Islet of Langerhans (tissue), 1 donor: Measurements from ENCODE around the gene ITGB4.

Experiments used
- FAIRE-seq: peaks from one replicate; lab custom pipeline; 2011; peaks lifted over from hg19 to GRCh38; lab: Jason Lieb, UNC

ITGB4 gene

DNA sequence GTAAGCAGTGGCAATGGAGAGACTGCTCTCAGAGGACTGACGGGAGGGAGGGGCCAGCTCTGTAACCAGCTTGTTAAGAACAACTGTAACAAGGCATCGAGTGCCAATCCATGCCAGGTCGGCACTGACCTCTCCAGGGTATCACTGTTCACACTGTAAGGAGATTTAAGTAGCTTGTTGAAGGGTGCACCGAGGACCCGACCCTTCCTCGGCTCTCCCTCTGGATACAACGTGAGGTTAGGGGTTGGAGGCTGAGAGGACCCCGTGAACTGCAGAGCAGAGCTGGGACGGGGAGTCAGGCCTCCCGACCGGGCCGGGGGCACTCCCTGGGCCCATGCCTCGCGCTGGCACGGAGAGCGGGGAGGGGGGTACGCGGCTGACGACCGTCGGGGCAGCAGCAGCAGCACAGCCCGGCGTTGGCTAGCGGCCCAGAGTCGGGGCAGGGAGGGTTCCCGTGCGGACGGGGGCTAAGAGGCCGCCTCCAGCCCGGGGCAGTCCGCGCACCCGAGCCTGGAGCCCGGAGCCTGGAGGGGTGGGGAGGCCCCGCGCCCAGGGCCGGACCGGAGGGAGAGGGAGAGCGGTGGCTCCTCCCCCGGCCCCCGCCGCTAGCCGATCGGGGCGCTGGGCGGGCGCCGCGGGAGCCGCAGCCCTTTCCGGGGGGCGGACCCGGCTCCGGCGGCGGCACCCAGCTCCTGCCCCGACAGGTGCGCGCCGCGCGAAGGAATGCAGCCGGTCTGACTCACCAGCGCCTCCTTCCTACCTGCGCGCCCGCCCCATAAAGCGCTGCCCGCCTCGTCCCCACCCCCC, at the start of gene ITGB4:
Gene ITGB4, plus strand, starts transcription at position 804 of the 807 bp plus-strand sequence. CDS start 3,245 bp downstream, outside the sequence.
- no peak for FAIRE-seq

DNA sequence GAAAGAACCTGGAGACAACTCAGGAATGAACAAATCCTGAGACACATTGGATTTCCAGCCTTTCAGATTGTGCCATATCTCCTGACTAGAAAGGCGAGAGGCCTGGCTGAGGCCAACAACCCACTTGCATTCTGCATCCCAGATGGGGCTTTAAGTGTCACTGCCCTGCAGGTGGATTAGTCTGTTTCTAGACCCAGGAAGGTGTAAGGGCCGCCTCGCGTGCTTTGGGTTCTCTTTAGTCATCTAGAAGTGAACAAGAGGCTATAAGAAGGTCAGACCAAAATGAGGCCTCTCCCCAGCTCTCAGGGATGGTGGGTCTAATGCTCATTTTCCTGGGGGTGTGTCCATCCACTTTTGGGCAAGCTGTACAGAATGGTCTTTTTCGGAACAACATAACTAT, 49.2 kb upstream of the ITGB4 start:
- FAIRE-seq: no peak

DNA sequence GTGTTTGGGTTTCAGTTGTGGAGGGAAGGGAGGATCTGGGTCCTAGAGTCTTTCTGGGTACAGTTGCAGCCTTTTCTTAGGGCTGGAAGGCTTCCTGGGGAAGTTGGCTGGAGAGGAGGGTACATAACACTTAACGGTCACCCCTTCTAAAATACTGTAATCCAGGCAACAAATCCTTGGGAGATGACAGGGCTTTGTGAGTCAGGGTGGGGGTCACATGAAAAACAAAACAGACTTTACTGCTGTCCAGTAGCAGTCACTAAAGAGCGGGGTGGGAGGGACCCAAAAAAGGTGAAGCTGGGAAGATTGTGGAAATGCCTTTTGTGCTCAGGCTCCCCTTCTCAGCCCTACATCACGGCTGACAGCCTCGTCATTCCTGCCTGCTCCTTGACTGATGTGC, 47.8 kb upstream of the ITGB4 start:
- FAIRE-seq: no peak

DNA sequence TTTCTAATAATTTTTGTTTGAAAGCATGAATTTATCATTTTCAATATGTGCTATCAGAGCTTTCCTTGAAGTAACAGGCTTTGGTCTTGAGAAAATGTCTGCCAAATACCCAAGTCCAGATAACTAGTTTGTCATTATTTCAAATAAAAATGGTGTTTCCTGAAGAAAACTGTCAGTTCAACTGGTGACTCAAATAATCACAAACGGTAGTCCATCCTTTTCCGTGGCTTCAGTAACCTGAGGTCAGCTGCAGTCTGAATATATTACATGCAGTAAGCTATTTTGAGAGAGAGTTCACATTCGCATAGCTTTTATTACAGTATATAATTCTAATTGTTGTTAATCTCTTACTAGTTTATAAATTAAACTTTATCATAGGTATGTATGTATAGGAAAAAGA, 44.8 kb upstream of the ITGB4 start:
- no peak for FAIRE-seq

DNA sequence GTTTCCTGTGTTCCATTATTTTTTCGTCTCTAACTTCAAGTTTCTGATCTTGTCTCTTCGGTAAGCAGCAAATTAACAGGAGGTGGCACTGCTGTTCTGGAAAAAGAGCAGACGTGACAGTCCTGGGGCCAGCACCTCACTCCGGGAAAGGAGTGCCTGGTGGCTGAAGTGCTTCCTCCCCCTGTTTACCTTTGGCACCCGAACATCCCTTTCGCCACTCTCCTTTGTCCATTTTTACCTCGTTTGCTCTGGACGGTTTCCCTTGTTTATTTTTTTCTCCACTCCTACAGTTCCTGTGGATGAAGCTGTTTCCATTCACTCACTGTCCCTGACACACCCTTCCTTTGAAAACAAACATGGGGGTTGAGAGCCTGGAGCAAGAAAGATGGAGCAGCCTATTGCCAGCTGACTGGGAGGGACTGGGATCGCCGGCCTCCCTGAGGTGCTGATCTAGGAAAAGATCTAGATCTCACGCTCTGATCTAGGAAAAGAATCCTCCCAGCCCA, 41.5 kb upstream of the ITGB4 start:
- FAIRE-seq: no peak

DNA sequence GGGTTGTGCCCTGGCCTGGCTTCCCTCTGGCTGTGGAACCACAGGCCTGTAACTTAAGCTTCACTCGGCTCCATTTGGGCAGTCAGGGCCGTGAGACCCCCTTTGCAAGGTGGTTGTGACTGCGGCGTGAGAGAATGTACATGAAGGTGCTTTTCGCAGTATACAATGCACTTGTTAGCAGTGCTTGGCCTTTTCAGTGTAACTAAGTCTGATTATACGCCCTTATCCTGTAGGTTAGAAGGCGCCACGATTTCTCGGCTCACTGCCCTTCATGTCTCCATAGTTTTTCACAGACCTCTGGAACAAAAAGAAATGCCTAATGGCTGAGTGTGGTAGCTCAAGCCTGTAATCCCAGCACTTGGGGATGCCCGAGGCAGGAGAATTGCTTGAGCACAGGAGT, 40.8 kb upstream of the ITGB4 start:
- FAIRE-seq: no peak

DNA sequence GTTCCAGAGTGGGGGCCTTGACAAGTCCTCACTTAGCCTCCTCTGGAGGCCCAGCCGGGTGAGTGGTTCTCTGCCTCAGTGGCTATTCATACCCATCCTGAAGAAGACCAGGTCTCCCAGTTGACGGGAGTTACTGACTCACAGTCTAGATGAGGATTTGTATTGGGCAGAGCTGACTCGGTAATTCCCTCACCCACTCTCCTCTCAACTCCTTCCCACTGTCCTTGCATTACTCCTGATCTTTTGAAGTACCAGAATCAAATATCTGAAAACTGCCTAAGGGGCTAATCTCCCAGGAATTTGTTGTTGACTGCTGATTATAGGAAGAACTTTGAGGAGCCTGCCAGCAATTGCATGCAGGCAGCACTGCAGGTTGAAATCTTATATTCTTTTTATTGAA, 40.0 kb upstream of the ITGB4 start:
- no peak for FAIRE-seq

DNA sequence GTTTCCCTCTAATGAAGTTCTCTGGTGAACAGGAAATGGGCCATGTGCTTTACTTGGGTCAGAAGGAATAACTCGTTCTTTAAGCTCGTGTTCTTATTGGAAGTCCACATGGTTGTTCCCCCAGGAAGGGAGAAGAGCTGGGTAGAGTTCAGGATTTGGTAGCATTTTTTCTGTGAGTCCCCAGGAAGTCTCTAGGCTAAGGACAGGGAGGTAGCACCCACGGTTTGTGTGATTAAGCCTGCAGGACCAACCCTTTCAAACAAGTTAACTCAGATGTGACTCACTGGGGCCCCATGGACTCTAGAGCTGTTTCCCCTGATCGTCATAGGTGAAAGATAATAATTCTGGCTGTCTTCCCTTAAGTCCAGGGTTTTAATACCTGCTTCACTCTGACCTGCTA, 37.7 kb upstream of the ITGB4 start:
- no peak for FAIRE-seq

DNA sequence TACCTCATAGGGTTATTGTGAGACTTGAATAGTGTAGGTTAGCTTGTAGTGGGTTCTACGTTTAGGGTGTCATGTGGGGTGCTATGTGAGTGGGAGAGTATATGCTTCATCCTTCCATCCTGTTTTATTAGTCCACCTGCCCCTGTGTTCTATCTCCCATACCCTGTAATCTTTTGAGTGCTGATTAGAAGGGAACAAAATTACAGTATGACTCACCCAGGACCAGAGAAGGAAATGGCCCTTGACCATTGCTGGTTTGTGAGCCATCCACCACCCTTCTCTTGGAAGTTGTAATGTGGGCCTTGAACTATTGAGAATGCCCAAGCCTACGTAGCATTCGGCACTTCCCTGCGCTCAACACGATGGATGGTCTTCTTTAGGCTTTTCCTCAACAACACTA, 37.0 kb upstream of the ITGB4 start:
- FAIRE-seq: no peak

DNA sequence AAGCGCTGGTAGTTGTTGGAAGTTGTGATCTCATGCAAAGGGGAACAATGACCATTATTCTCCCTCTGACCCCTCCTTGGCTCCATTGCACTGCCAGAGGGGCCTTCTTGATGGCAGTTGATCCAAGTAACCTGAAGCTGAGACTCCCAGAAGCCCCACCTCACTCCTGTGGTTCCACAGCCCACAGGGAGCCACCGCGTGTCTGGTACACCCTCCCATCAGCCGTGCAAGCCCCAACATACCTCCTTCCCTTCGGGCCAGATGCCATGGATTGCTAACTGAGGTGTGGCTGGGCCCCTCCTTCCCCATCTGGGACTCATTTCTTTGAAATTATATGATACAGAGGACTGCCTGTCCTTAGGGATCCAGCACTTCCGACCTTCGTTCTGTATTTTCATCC, 36.3 kb upstream of the ITGB4 start:
- FAIRE-seq: no peak

DNA sequence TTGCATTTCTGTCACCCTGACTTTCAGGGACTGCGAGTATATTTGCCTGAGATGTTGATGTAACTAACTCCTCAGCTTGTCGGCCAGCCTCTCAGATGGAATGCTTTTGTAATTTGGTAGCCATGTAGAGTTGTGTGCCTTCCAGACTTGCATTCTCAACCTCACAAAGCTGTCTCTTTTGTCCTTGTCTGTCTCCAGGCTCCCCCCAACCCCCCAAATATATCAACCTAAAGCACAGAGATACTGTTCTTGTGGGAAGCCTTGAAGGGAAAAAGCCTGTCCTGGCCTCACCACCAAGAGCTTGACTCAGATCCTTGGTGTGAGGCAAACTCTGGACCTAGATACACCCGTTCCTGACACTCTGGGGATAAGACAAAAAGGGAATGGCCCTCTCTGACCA, 35.8 kb upstream of the ITGB4 start:
- no peak for FAIRE-seq

DNA sequence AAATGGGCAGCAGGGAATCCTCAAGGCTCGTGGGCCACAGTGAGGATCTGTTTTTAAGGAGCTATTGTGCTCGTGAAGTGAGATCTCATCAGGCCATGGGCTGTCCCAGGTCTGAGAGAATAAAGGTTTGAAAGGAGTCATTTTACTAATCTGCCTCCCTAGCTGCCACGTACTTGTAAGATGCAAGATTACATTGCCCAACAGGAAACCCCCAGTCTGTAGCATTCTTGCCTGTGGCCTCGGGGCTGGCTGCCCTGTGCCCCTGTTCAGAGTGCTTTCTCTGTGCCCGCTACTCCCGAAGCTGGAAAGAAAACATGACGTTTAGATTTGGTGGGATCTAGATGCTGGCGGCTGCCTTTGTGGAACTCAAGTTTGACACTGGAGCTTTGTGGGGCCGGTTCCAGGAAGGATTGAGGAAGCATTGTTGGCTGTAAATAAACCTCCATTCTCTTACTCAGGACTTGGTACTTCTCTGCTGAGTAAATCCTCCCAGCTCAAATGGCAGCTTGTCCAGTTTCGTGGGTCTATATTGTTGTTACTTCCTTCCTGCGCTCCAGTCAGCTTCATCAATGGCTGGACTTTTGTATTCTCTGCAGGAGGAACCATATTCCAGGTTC, 32.9 kb upstream of the ITGB4 start:
- FAIRE-seq: no peak

DNA sequence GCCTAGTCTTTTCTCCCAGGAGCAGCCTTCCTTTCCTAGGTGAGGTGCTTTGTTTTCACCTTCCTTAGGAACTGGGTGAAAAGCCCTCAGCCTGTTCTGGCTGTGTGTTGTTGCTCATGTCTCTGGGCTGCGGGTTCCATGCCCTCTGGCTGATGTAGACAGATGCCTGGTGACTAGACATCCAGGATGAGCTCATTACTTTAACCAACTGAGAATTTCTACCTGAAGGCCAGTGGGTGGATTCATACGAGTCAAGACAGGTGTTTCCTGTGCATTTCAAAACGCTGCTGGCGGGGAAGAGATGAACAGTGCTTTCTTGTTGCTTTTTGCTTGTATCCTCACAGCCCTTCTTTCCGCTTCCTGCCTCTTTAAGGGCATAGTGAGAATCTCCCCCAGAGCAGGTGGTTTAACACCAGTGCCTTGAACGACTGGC, 31.8 kb upstream of the ITGB4 start:
- no peak for FAIRE-seq

DNA sequence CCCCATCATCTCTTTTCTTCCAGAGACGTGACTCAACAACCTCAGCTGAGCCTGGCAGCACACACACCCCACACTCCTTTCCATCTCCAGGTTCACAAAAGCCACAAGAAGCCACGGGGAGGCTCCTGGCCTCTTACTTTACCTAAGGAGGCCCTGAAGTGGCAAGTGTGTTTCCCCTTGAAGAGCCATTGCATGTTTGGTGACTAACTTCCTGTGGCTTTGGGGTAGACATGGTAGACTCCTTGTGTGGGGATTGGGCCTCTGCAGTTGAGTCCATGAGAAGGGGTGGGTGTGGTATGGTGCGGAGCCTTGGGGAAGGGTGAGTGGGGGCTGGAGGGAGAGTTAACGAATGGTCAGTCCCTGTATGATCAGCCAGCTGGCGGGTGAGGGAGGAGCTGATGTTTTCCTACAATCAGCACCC, 29.9 kb upstream of the ITGB4 start:
- no peak for FAIRE-seq

DNA sequence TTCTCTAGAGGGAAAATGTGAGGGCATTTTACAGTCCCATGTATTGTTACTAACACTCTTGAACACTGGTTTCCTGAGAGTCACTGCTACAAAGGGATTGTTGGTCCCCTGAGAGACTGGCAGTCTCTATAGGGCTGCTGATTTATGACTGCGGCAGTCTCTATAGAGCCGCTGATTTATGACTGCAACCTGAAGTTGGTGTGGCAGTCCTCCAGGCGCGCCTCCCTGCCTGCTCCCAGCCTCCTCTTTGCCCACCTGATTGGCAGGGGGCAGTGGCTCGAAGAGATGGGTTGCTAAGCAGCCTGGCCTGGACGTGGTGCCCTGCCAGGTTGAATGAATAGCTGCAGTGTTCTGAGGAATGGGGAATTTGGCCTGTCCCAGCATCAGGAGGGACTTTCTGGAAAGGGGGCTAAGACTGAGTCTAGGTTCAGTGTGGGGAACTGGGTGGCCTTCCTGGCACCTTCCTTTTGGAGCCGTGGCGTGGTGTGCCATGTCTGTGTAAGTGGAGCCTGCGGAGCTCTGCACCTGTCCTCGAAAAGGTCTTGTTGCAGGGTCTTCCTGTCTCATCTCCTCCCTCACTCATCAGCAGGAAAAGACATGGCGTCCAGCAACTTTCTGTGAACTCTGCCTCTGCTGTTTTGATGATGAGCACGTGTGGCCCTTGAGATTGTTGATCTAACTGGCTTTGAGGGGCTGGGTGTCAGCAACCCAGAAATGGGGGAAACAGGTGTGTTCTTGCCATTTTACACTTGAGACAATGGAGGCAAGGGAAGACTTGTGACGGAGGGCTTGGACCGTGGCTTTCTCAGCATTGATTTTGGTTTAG, 29.2 kb upstream of the ITGB4 start:
- no peak for FAIRE-seq

DNA sequence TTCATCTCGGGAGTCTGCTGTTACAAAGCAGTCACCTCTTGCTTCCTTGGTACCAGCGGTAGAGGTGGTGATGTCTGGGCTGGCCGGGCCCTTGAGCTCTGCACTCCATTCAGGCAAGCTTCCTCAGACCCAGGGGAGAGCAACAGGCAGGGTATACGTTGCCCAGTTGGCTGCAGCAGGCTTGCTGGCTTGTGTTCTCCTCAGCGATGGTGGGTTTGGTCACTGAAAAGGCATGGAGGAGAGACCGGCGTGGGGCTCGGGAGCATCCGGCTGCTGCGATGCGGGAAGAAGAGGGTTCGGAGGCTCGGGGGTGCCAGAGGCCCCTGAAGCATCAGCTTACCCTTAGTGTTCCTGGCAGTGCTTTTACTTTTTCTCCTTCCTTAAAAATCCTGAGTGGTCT, 28.3 kb upstream of the ITGB4 start:
- no peak for FAIRE-seq

DNA sequence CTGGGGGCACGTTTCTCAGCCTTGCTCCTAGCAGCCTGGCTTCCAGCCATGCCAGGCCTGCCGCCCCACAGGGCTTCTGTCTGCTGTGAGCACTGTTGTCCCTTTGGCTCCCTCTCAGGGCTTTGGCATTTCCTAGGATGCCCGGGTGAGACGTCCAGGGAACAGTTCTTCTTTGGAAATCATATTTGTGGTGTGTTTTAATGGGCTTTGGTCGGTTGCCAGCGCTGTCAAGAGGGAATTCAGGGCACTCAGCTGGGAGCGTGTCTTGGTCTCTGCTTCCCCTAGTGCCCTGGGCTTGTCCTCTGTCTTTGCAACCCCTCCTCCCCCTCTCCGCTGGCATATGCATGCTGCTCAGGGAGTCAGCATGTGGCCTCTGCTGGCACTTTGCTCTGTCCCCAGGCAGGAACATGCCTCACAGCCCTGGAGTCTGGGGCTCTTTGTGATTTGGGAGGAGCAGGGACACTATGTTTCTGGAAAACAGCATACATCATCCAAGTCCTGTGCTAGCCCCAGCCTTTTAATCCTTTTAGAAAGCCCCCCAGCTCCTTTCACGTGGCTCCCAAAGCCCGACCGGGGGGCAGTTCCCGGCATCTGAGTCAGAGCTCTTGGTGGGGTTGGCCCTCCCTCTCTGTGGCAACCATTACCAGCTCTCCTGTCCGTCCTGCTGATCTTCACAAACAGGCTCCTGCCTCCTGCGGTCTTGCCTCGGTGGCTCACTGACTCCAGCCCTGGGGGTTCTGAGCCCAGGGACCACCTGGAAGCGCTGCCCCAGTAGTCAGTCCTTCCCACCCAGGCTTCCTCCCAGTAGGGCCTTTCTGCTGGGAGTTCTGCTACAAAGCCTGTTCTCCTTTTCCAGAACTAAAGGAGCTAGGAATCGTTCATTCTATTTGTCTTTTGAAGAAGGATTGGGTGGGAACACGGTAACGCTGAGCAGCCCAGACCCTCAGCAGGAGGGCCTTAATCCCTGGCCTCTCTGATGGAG, 27.5 kb upstream of the ITGB4 start:
- FAIRE-seq: no peak

DNA sequence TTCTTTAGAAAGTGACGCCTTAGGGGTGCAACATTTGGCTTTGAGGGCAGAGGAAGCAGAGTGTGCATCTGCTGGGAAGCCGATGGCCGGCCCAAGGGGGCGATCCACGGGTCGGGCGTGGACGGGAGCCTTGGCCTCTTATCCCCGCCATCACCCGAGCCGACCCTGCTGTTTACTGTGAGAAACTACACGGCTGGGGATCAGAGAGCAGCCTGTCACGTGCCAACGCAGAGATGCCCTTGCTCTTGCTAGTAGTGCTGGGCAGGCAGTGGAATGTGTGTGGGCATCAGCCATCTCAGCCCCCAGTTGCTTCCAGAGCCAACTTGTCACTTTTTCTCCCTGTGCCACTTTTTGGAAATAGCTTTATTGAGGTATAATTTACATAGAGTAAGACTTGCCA, 26.7 kb upstream of the ITGB4 start:
- FAIRE-seq: no peak

DNA sequence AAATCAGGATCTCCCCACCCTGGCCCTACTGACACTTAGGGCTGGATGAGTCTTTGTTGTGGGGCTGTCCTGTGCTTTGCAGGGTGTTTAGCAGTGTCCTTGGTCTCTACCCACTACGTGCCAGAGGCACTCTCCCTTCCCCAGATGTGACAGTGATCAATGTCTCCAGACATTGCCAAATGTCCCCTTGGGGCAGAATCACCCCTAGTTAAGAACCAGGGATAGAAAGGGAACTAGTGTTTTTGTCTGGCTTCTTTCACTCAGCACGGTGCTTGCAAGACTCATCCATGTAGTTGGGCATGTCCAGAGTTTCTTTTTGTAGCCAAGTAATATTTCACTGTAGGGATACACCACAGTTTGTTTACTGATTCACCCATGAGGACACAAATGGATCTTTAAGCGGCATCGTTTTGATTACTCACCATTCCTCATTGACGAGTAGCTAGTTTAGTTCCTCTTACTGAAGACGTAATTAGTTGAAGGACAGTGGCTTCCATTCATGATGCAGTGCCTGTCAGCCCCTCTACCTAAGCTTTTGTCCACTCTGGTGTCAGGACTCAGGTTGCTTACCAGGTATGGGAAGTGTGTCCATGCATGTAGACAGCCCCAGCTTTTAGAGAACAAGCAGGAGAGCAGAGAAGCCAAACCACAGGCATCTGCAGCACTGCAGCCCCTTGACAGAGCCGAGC, 26.0 kb upstream of the ITGB4 start:
- no peak for FAIRE-seq

DNA sequence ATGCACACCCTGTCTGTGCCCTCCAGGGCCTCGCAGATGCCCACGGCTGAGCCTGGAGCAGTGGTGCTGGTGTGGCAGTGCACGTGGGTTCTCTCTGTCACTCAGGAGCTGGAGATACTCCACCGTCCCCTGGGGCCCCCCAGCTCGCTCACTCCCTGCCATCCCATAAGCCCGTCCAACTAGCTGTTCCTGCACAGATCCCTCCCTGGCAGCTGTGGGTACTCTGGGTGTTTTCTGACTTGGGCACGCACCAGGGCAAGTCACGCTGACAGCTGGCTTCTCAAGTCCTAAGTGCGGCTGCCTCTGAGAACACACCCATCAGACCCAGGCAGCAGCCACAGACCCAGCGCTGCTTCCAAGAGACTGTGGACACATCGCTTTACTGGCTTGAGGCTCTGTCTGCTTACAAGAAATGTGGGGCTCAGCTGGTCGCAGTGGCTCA, 25.4 kb upstream of the ITGB4 start:
- no peak for FAIRE-seq

DNA sequence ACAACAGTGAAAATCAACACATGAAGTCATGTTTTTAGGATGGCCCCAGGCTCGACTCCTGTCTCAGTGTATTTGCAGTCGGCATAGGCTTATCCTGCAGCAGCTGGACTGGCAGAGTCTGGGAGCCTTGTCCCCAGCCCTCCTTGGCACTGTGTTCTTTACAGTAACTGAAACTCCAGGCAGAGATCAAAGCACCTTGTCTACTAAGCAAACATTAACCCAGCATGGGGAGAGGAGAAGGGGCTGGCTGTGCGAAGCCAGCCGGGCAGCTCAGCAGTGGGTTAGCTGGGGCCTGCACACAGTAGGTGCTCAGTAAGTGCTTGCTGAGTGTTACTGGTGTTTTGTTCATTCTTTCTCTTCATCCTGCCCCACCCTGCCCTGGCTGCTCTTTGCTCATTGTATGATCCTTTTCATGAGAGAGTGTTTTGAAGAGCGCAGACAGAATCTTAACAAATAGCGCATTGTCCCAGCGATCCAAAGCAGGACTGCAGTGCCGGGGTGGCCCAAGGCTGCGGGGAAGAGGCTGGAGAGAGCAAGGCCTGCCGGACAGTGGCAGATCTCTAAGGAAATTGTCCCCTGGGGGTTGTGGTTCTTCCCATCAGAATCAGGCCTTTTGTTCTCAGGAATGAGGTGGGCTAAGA, 23.5 kb upstream of the ITGB4 start:
- FAIRE-seq: no peak
